ENCODE measurements around the gene GPLD1.

Gene GPLD1

GRCh38 chr6:24501374-24501773, 12.0 kb upstream of the GPLD1 start:
- no peaks in the 10 kb centered on the region for H3K27me3 ChIP-seq (ENCODE audit: control insufficient read depth in 1 of 2, insufficient read depth in 2 of 2, low read length in 2 of 2)
- H3K4me3 ChIP-seq (ENCODE audit: low read length in 2 of 2): no peak overlapping the region
- H3K9me3 ChIP-seq (ENCODE audit: control insufficient read depth in 2 of 2, low read length in 2 of 2): no peaks in the 10 kb centered on the region
- peaks cover 14 to 24% of the 10 kb centered on the region in 2 donors for H3K36me3 ChIP-seq (ENCODE audit: control insufficient read depth in 2 of 2, insufficient read depth in 2 of 2, low read length in 2 of 2)
- no peak overlapping the region for H3K27ac ChIP-seq (ENCODE audit: low read length)
- no peak overlapping the region for H3K9ac ChIP-seq (ENCODE audit: low read length in 2 of 2)
- no peaks in the 10 kb centered on the region for H3K4me1 ChIP-seq (ENCODE audit: control insufficient read depth, insufficient read depth, low read length)

GRCh38 chr6:24500683-24501082, 11.3 kb upstream of the GPLD1 start:
- Histone ChIP-seq H3K9me3 (ENCODE audit: control insufficient read depth in 2 of 2, low read length in 2 of 2) (no peaks in the 10 kb centered on the region), H3K36me3 (ENCODE audit: control insufficient read depth in 2 of 2, insufficient read depth in 2 of 2, low read length in 2 of 2) (peaks cover 14 to 24% of the 10 kb centered on the region in 2 donors), H3K27ac (ENCODE audit: low read length) (no peak overlapping the region), H3K4me1 (ENCODE audit: control insufficient read depth, insufficient read depth, low read length) (peaks cover 7% of the 10 kb centered on the region), H3K4me3 (ENCODE audit: low read length in 2 of 2) (no peak overlapping the region), H3K27me3 (ENCODE audit: control insufficient read depth in 1 of 2, insufficient read depth in 2 of 2, low read length in 2 of 2) (no peaks in the 10 kb centered on the region), H3K9ac (ENCODE audit: low read length in 2 of 2) (no peak overlapping the region)

- Histone ChIP-seq H3K27me3 (ENCODE audit: control insufficient read depth in 1 of 2, insufficient read depth in 2 of 2, low read length in 2 of 2) (no peaks in the 10 kb centered on the region), H3K27ac (ENCODE audit: low read length) (no peak overlapping the region), H3K36me3 (ENCODE audit: control insufficient read depth in 2 of 2, insufficient read depth in 2 of 2, low read length in 2 of 2) (peaks cover 0 to 9% of the 10 kb centered on the region in 2 donors), H3K4me1 (ENCODE audit: control insufficient read depth, insufficient read depth, low read length) (peaks cover 18% of the 10 kb centered on the region), H3K4me3 (ENCODE audit: low read length in 2 of 2) (no peak overlapping the region), H3K9ac (ENCODE audit: low read length in 2 of 2) (no peak overlapping the region), H3K9me3 (ENCODE audit: control insufficient read depth in 2 of 2, low read length in 2 of 2) (no peaks in the 10 kb centered on the region)
Observed at GRCh38 chr6:24497254-24497970, 8.0 kb upstream of the GPLD1 start.

- H3K27me3 ChIP-seq (ENCODE audit: control insufficient read depth in 1 of 2, insufficient read depth in 2 of 2, low read length in 2 of 2): no peaks in the 10 kb centered on the region
- no peaks in the 10 kb centered on the region for H3K9me3 ChIP-seq (ENCODE audit: control insufficient read depth in 2 of 2, low read length in 2 of 2)
- peaks cover 0 to 4% of the 10 kb centered on the region in 2 donors for H3K36me3 ChIP-seq (ENCODE audit: control insufficient read depth in 2 of 2, insufficient read depth in 2 of 2, low read length in 2 of 2)
- H3K4me3 ChIP-seq (ENCODE audit: low read length in 2 of 2): peak within 1 kb of the TSS; percentile 83 to 89
- peaks cover 18% of the 10 kb centered on the region for H3K4me1 ChIP-seq (ENCODE audit: control insufficient read depth, insufficient read depth, low read length)
- H3K27ac ChIP-seq (ENCODE audit: low read length): peak within 1 kb of the TSS; percentile 69
- H3K9ac ChIP-seq (ENCODE audit: low read length in 2 of 2): peak within 1 kb of the TSS; percentile 79
Observed at GRCh38 chr6:24494821-24495795, 5.7 kb upstream of the GPLD1 start, which contains the start of gene ALDH5A1. Gene ALDH5A1, plus strand, starts transcription at chr6:24494969. Its CDS starts 28 bp downstream, at chr6:24494997.

- H3K4me3 ChIP-seq (ENCODE audit: low read length in 2 of 2): peak overlapping the region; percentile 83 to 89
Observed at GRCh38 chr6:24493945-24494820, 4.8 kb upstream of the GPLD1 start.

GRCh38 chr6:24492475-24492874, 3.1 kb upstream of the GPLD1 start:
- Histone ChIP-seq H3K4me3 (ENCODE audit: low read length in 2 of 2) (no peak overlapping the region), H3K27me3 (ENCODE audit: control insufficient read depth in 1 of 2, insufficient read depth in 2 of 2, low read length in 2 of 2) (no peaks in the 10 kb centered on the region), H3K4me1 (ENCODE audit: control insufficient read depth, insufficient read depth, low read length) (peaks cover 18% of the 10 kb centered on the region), H3K27ac (ENCODE audit: low read length) (no peak overlapping the region), H3K9ac (ENCODE audit: low read length in 2 of 2) (no peak overlapping the region), H3K9me3 (ENCODE audit: control insufficient read depth in 2 of 2, low read length in 2 of 2) (no peaks in the 10 kb centered on the region), H3K36me3 (ENCODE audit: control insufficient read depth in 2 of 2, insufficient read depth in 2 of 2, low read length in 2 of 2) (peaks cover 0 to 3% of the 10 kb centered on the region in 2 donors)

More at GRCh38 chr6:24493945-24494820, 4.8 kb upstream of the GPLD1 start:
- peak overlapping the region; percentile 69 for H3K27ac ChIP-seq (ENCODE audit: low read length)
- H3K36me3 ChIP-seq (ENCODE audit: control insufficient read depth in 2 of 2, insufficient read depth in 2 of 2, low read length in 2 of 2): peaks cover 0 to 4% of the 10 kb centered on the region in 2 donors
- no peaks in the 10 kb centered on the region for H3K9me3 ChIP-seq (ENCODE audit: control insufficient read depth in 2 of 2, low read length in 2 of 2)
- H3K27me3 ChIP-seq (ENCODE audit: control insufficient read depth in 1 of 2, insufficient read depth in 2 of 2, low read length in 2 of 2): no peaks in the 10 kb centered on the region
- H3K9ac ChIP-seq (ENCODE audit: low read length in 2 of 2): peak overlapping the region; percentile 79
- peaks cover 18% of the 10 kb centered on the region for H3K4me1 ChIP-seq (ENCODE audit: control insufficient read depth, insufficient read depth, low read length)

- Histone ChIP-seq H3K27ac (ENCODE audit: low read length) (no peak overlapping the region), H3K36me3 (ENCODE audit: control insufficient read depth in 2 of 2, insufficient read depth in 2 of 2, low read length in 2 of 2) (no peaks in the 10 kb centered on the region), H3K9me3 (ENCODE audit: control insufficient read depth in 2 of 2, low read length in 2 of 2) (no peaks in the 10 kb centered on the region), H3K4me1 (ENCODE audit: control insufficient read depth, insufficient read depth, low read length) (peaks cover 14% of the 10 kb centered on the region), H3K27me3 (ENCODE audit: control insufficient read depth in 1 of 2, insufficient read depth in 2 of 2, low read length in 2 of 2) (no peaks in the 10 kb centered on the region), H3K9ac (ENCODE audit: low read length in 2 of 2) (no peak overlapping the region), H3K4me3 (ENCODE audit: low read length in 2 of 2) (no peak overlapping the region)
Observed at GRCh38 chr6:24490948-24491347, 1.6 kb upstream of the GPLD1 start.

GRCh38 chr6:24489881-24490280, 503 bp upstream of the GPLD1 start:
- Histone ChIP-seq H3K9ac (ENCODE audit: low read length in 2 of 2) (no peak overlapping the region), H3K4me1 (ENCODE audit: control insufficient read depth, insufficient read depth, low read length) (peaks cover 6% of the 10 kb centered on the region), H3K9me3 (ENCODE audit: control insufficient read depth in 2 of 2, low read length in 2 of 2) (no peaks in the 10 kb centered on the region), H3K27ac (ENCODE audit: low read length) (no peak overlapping the region), H3K27me3 (ENCODE audit: control insufficient read depth in 1 of 2, insufficient read depth in 2 of 2, low read length in 2 of 2) (no peaks in the 10 kb centered on the region), H3K36me3 (ENCODE audit: control insufficient read depth in 2 of 2, insufficient read depth in 2 of 2, low read length in 2 of 2) (peaks cover 0 to 1% of the 10 kb centered on the region in 2 donors), H3K4me3 (ENCODE audit: low read length in 2 of 2) (no peak overlapping the region)

- H3K27ac ChIP-seq (ENCODE audit: low read length): no peak overlapping the region
- peaks cover 0 to 3% of the 10 kb centered on the region in 2 donors for H3K36me3 ChIP-seq (ENCODE audit: control insufficient read depth in 2 of 2, insufficient read depth in 2 of 2, low read length in 2 of 2)
- no peak overlapping the region for H3K9ac ChIP-seq (ENCODE audit: low read length in 2 of 2)
- no peak overlapping the region for H3K4me3 ChIP-seq (ENCODE audit: low read length in 2 of 2)
- no peaks in the 10 kb centered on the region for H3K4me1 ChIP-seq (ENCODE audit: control insufficient read depth, insufficient read depth, low read length)
- no peaks in the 10 kb centered on the region for H3K27me3 ChIP-seq (ENCODE audit: control insufficient read depth in 1 of 2, insufficient read depth in 2 of 2, low read length in 2 of 2)
- H3K9me3 ChIP-seq (ENCODE audit: control insufficient read depth in 2 of 2, low read length in 2 of 2): no peaks in the 10 kb centered on the region
Observed at GRCh38 chr6:24486065-24486464, 3.3 kb downstream of the GPLD1 start.

Measured in stomach smooth muscle (tissue), 2 donors.